ENCODE measurements around the gene HDLBP.

GRCh38 chr2:241248897-241249296 lies 66.6 kb downstream of the HDLBP start:
- TF ChIP-seq CTCF (conservative IDR thresholded peaks at IDR 0.05; ENCODE audit: low read length) (no peak), EZH2phosphoT487 (IDR thresholded peaks at IDR 0.05; ENCODE audit: borderline replicate concordance, low read depth, low read length) (no peak)
